IMR-90 (cell line): ENCODE data around the gene ATXN1. TPM values are rescaled to one million over a fixed set of nuclear protein-coding genes. Genes with fewer than 3 reads are reported as not detected.
A peak's percentile ranks its signal among the peaks of the same experiment; 100 is the strongest.

Experiments used
- ATAC-seq: fragments of 200-7000 bp; cut with Tn5 transposase; 2 replicates; pipeline ENCODE4 v1.9.1; 2020; ENCODE audit warnings: low read depth, mild to moderate bottlenecking, moderate library complexity
- BruUV-seq: library from RNA; stranded (reverse); fragments of 400-500 nt; replicated peaks from 2 replicates; lab custom pipeline; 2021; lab: Mats Ljungman, UMichigan
- CTCF ChIA-PET: fragments of 300-600 bp; formaldehyde crosslinking; extraction: SDS; loops from one replicate; lab custom pipeline; 2021; ENCODE audit warnings: antibody characterized with exemption; lab: Yijun Ruan, JAX
- POLR2A ChIA-PET: fragments of 300-600 bp; sonication (Branson Sonifier 250); formaldehyde crosslinking; loops from one replicate; lab custom pipeline; 2022; ENCODE audit warnings: antibody characterized with exemption; ENCODE audit not compliant: unreplicated experiment; lab: Charles Lee
- DNase-seq: peaks from one replicate; pipeline ENCODE4 v3.0.0; 2013
- H2AFZ ChIP-seq: replicated peaks from 2 replicates; pipeline ENCODE3; 2013; ENCODE audit warnings: low read length, mild to moderate bottlenecking; ENCODE audit not compliant: poor library complexity
- H2AK5ac ChIP-seq: 2 replicates; pipeline ENCODE4 v1.6.1; 2013; ENCODE audit warnings: low read depth, low read length, inconsistent platforms
- H2AK9ac ChIP-seq: replicated peaks from 2 replicates; pipeline ENCODE3; 2013; ENCODE audit warnings: mild to moderate bottlenecking, low read depth, low read length, moderate library complexity; ENCODE audit not compliant: poor library complexity
- H2BK120ac ChIP-seq: 2 replicates; pipeline ENCODE4 v1.6.1; 2013; ENCODE audit warnings: low read depth, low read length, inconsistent platforms
- H2BK15ac ChIP-seq: 3 replicates; pipeline ENCODE4 v1.6.1; 2013; ENCODE audit warnings: low read depth, low read length, inconsistent platforms
- H2BK20ac ChIP-seq: 2 replicates; pipeline ENCODE4 v1.6.1; 2013; ENCODE audit warnings: low read depth, mild to moderate bottlenecking, inconsistent platforms, low read length, moderate library complexity
- H2BK5ac ChIP-seq: 2 replicates; pipeline ENCODE4 v1.6.1; 2013; ENCODE audit warnings: mild to moderate bottlenecking, low read depth, low read length, inconsistent platforms; ENCODE audit not compliant: poor library complexity, severe bottlenecking
- H3K14ac ChIP-seq: replicated peaks from 2 replicates; pipeline ENCODE4 v1.6.1; 2013; ENCODE audit warnings: low read depth, low read length, inconsistent platforms
- H3K18ac ChIP-seq: 2 replicates; pipeline ENCODE4 v1.6.1; 2013; ENCODE audit warnings: low read depth, low read length, control low read depth
- H3K23ac ChIP-seq: 2 replicates; pipeline ENCODE4 v1.6.1; 2013; ENCODE audit warnings: low read depth, low read length, inconsistent platforms
- H3K27ac ChIP-seq: 2 replicates; pipeline ENCODE4 v1.5.1; 2013; ENCODE audit warnings: mild to moderate bottlenecking, control low read depth, low read length; ENCODE audit not compliant: insufficient read depth
- H3K27me3 ChIP-seq: 2 replicates; pipeline ENCODE4 v1.6.1; 2013; ENCODE audit warnings: low read length; ENCODE audit not compliant: control insufficient read depth, insufficient read depth
- H3K36me3 ChIP-seq: 2 replicates; pipeline ENCODE4 v1.6.1; 2013; ENCODE audit warnings: low read length, mixed read lengths; ENCODE audit not compliant: control insufficient read depth, insufficient read depth
- H3K4ac ChIP-seq: 2 replicates; pipeline ENCODE4 v1.6.1; 2013; ENCODE audit warnings: low read depth, low read length, inconsistent platforms
- H3K4me1 ChIP-seq: 2 replicates; pipeline ENCODE4 v1.6.1; 2013; ENCODE audit warnings: low read length, mixed read lengths; ENCODE audit not compliant: control insufficient read depth, insufficient read depth
- H3K4me2 ChIP-seq: 2 replicates; pipeline ENCODE4 v1.6.1; 2013; ENCODE audit warnings: low read depth, mild to moderate bottlenecking, control low read depth, low read length, moderate library complexity
- H3K4me3 ChIP-seq: 2 replicates; pipeline ENCODE4 v1.5.1; 2013; ENCODE audit warnings: low read depth, mild to moderate bottlenecking, control low read depth, low read length, moderate library complexity; ENCODE audit not compliant: insufficient read depth
- H3K56ac ChIP-seq: 2 replicates; pipeline ENCODE4 v1.6.1; 2013; ENCODE audit warnings: low read length, inconsistent platforms; ENCODE audit not compliant: insufficient read depth; ENCODE audit errors: extremely low read depth
- H3K79me1 ChIP-seq, 2 experiments: 2 replicates each; pipeline ENCODE4 v1.6.1; 2013; ENCODE audit warnings: low read length in 2 of 2, inconsistent platforms in 1 of 2, low read depth in 1 of 2
- H3K9ac ChIP-seq: 2 replicates; pipeline ENCODE4 v1.6.1; 2013; ENCODE audit warnings: low read depth, low read length, control low read depth
- H3K9me1 ChIP-seq: 2 replicates; pipeline ENCODE4 v1.6.1; 2013; ENCODE audit warnings: low read length, inconsistent platforms; ENCODE audit not compliant: insufficient read depth
- H3K9me3 ChIP-seq: 2 replicates; pipeline ENCODE4 v1.6.1; 2013; ENCODE audit warnings: low read length; ENCODE audit not compliant: control insufficient read depth, insufficient read depth
- H4K20me1 ChIP-seq: 2 replicates; pipeline ENCODE4 v1.6.1; 2013; ENCODE audit warnings: low read length, inconsistent platforms; ENCODE audit not compliant: insufficient read depth
- H4K5ac ChIP-seq: 2 replicates; pipeline ENCODE4 v1.6.1; 2013; ENCODE audit warnings: mild to moderate bottlenecking, low read depth, low read length, control low read depth
- H4K8ac ChIP-seq, 2 experiments: 2 replicates each; pipeline ENCODE4 v1.6.1; 2013; ENCODE audit warnings: low read depth in 2 of 2, low read length in 2 of 2, control low read depth in 1 of 2, inconsistent platforms in 1 of 2
- H4K91ac ChIP-seq: 2 replicates; pipeline ENCODE4 v1.6.1; 2013; ENCODE audit warnings: low read depth, low read length, inconsistent platforms; ENCODE audit not compliant: insufficient read depth
- BHLHE40 ChIP-seq: fragments of 150-350 bp; IDR thresholded peaks from 2 replicates; pipeline ENCODE4 v1.6.1; 2016; ENCODE audit warnings: mild to moderate bottlenecking, low read depth, low read length
- SMC3 ChIP-seq: fragments of 150-350 bp; IDR thresholded peaks from 2 replicates; pipeline ENCODE4 v1.6.1; 2016; ENCODE audit warnings: low read depth, mild to moderate bottlenecking, antibody characterized with exemption, low read length, moderate library complexity
- WGBS, 2 experiments: methylation state at CpG; one replicate each; pipeline versions ENCODE4 v1.1.5 to v1.1.7; 2013; ENCODE audit warnings: missing lambda C conversion rate in 2 of 2; ENCODE audit not compliant: insufficient read length in 1 of 2; ENCODE audit errors: extremely low coverage in 2 of 2; 5-methylcytosine and 5-hydroxymethylcytosine counted together
- dilution Hi-C: fragments of 300-500 bp; cut with HindIII; formaldehyde crosslinking; loops from one replicate; pipeline ENCODE4 v1.14.3; 2018; ENCODE audit warnings: low sequenced_read_pairs; ENCODE audit not compliant: unreplicated experiment
- in situ Hi-C: fragments of 300-500 bp; cut with MboI; formaldehyde crosslinking; loops from 3 replicates; pipeline ENCODE4 v1.14.3; 2019; ENCODE audit warnings: low sequenced_read_pairs, inconsistent platforms, mixed read lengths
- intact Hi-C: fragments of 100-400 bp; cut with micrococcal nuclease; formaldehyde crosslinking; loops from 2 replicates; pipeline ENCODE4 v1.10.0; 2022
- polyA plus RNA-seq, 3 experiments: library from polyadenylated mRNA; depleted of rRNA; stranded (reverse); fragments of >200 nt; gene quantifications; 2 replicates each; pipeline ENCODE4 v1.2.3, GENCODE V29; 2012; ENCODE audit warnings: low replicate concordance in 1 of 3
- total RNA-seq: library from RNA; depleted of rRNA; stranded (reverse); fragments of >200 nt; gene quantifications from 2 replicates; pipeline ENCODE4 v1.2.3, GENCODE V29; 2012

The ATXN1 gene
- total and polyA plus RNA-seq, 2 of the 4 experiments (the other 2 are of a cell fraction), result 7.3 to 11.1 TPM

GRCh38 chr6:16765235-16765634 is 4.0 kb upstream of the ATXN1 start:
- no peak overlapping the region for H3K4me3 ChIP-seq
- no peaks in the 10 kb centered on the region for H3K27me3 ChIP-seq
- peak overlapping the region; percentile 10; the same call in 1 of the 2 replicates for H3K27ac ChIP-seq
- peaks cover 0 to 11% of the 10 kb centered on the region in 2 experiments; a peak in 1 of 4 replicates for H3K79me1 ChIP-seq
- no peak overlapping the region for H4K8ac ChIP-seq
- H2BK120ac ChIP-seq, result no peak overlapping the region
- DNase-seq (no peak), ATAC-seq (no peak)
- no peaks in the 10 kb centered on the region for H3K9me3 ChIP-seq
- H3K56ac ChIP-seq, result no peak overlapping the region
- intact Hi-C loops (loop anchor here (2.0 to 5.0 kb wide), 2 partner anchors 182 to 268 kb away; no protein-coding TSS in a partner anchor), in situ Hi-C loops (loop anchor here (5.0 to 10.0 kb wide), 2 partner anchors 322 to 360 kb away; no protein-coding TSS in a partner anchor), dilution Hi-C loops (no loop called here)
- peak overlapping the region; percentile 43 for H2BK5ac ChIP-seq
- no TSS peak for BruUV-seq
- no peak overlapping the region for H2BK15ac ChIP-seq
- H3K4me2 ChIP-seq, result no peak overlapping the region
- H3K36me3 ChIP-seq, result no peaks in the 10 kb centered on the region
- 0 out of 2 replicates have a peak overlapping the region, but pooled peaks have one; percentile 8 for H3K4ac ChIP-seq
- H3K9ac ChIP-seq, result no peak overlapping the region
- H2AK9ac ChIP-seq, result no peak overlapping the region
- H4K91ac ChIP-seq, result no peak overlapping the region
- H2AK5ac ChIP-seq, result no peak overlapping the region
- ChIA-PET POLR2A (no interaction called here), CTCF (interaction anchor here (0.7 to 3.0 kb wide), 10 partner anchors 11 to 325 kb away, joined by 3 to 21 read pairs (median 4); no protein-coding TSS in a partner anchor)
- H3K9me1 ChIP-seq, result peaks cover 5% of the 10 kb centered on the region
- no peak overlapping the region for H4K5ac ChIP-seq
- no peak overlapping the region for H3K14ac ChIP-seq
- H2AFZ ChIP-seq, result no peak overlapping the region
- peaks cover 20% of the 10 kb centered on the region for H3K4me1 ChIP-seq
- H3K18ac ChIP-seq, result 0 out of 2 replicates have a peak overlapping the region, but pooled peaks have one; percentile 6
- no CpG with 5 or more reads among the region's 3 CpGs for WGBS, 2 experiments
- peak overlapping the region; percentile 35; the same call in 1 of the 2 replicates for H2BK20ac ChIP-seq
- TF ChIP-seq SMC3 (no peak), BHLHE40 (no peak)
- no peak overlapping the region; the same call in 1 of the 2 replicates for H3K23ac ChIP-seq
- H4K20me1 ChIP-seq, result no peaks in the 10 kb centered on the region; the same call in 1 of the 2 replicates
